BE2C (cell line): ENCODE measurements around the gene GLB1L2.

ENCODE experiments used
- DNase-seq: peaks from one replicate; pipeline ENCODE4 v3.0.0-alpha.2; 2020
- H3K27me3 ChIP-seq: fragments of 250-450 bp; sonication (Bioruptor Pico); 2 replicates; pipeline ENCODE4 v1.5.1; 2020; ENCODE audit warnings: mild to moderate bottlenecking
- H3K36me3 ChIP-seq: fragments of 250-450 bp; sonication (Bioruptor Pico); 2 replicates; pipeline ENCODE4 v1.5.1; 2020; ENCODE audit warnings: mild to moderate bottlenecking
- H3K4me1 ChIP-seq: fragments of 250-450 bp; sonication (Bioruptor Pico); 2 replicates; pipeline ENCODE4 v1.5.1; 2020
- H3K4me3 ChIP-seq: 2 replicates; pipeline ENCODE4 v1.5.1; 2011; ENCODE audit warnings: low read depth, low read length
- H3K9me3 ChIP-seq: fragments of 250-450 bp; sonication (Bioruptor Pico); 2 replicates; pipeline ENCODE4 v1.5.1; 2020
- TF ChIP-seq, protein P1 (sequence below): IDR thresholded peaks from 2 replicates; pipeline ENCODE4 v1.5.1; 2012; ENCODE audit warnings: mild to moderate bottlenecking, low read depth, low read length

Gene GLB1L2

DNA sequence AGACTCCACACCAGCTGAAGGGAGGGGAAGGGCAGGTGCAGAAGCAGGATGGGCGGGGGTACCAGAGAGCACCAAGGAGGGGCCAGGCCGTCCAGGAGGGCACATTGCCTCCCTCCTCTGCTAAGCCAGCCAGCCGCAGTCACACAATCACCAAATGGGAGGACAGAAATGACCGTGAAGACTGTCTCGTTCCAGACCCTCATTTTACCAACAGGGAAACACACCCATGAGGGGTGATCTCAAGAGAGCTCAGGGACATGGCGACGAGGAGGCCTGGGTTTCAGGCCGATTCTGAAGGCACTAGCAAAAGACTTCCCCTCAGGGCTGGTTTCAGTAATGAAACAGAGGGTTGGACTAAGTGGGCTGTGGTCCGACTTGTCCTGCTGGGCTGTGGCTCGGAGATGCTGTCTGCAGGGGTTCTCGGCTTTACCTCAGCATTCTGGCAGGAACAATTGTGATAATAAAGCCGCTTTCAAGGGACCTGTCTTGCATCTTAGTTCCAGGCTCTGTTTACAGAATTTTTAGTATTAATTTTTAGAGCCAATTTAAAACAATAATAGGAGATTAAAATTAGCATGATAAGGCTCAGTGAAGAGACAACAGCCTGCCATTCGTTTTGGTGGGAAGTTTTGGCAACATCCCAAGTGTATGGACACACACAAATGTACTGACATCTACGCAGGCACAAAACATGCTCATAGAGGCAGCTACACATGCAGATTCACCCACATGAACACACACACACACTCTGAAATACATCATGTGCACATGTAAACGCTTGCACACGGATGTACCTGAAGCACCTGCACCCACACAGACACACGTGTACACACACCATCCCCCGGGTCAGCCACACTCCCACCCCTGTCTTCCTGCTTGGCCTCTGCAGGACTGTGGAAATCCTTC, 82.3 kb downstream of the GLB1L2 start:
- Histone ChIP-seq H3K36me3 (no peaks in the 10 kb centered on the region), H3K4me1 (peaks cover 43% of the 10 kb centered on the region), H3K27me3 (peaks cover 34% of the 10 kb centered on the region), H3K4me3 (peak overlapping the region; percentile 36), H3K9me3 (no peaks in the 10 kb centered on the region)
- TF ChIP-seq, protein P1, sequence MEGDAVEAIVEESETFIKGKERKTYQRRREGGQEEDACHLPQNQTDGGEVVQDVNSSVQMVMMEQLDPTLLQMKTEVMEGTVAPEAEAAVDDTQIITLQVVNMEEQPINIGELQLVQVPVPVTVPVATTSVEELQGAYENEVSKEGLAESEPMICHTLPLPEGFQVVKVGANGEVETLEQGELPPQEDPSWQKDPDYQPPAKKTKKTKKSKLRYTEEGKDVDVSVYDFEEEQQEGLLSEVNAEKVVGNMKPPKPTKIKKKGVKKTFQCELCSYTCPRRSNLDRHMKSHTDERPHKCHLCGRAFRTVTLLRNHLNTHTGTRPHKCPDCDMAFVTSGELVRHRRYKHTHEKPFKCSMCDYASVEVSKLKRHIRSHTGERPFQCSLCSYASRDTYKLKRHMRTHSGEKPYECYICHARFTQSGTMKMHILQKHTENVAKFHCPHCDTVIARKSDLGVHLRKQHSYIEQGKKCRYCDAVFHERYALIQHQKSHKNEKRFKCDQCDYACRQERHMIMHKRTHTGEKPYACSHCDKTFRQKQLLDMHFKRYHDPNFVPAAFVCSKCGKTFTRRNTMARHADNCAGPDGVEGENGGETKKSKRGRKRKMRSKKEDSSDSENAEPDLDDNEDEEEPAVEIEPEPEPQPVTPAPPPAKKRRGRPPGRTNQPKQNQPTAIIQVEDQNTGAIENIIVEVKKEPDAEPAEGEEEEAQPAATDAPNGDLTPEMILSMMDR, result no peak
- peak; percentile 52 for DNase-seq

DNA sequence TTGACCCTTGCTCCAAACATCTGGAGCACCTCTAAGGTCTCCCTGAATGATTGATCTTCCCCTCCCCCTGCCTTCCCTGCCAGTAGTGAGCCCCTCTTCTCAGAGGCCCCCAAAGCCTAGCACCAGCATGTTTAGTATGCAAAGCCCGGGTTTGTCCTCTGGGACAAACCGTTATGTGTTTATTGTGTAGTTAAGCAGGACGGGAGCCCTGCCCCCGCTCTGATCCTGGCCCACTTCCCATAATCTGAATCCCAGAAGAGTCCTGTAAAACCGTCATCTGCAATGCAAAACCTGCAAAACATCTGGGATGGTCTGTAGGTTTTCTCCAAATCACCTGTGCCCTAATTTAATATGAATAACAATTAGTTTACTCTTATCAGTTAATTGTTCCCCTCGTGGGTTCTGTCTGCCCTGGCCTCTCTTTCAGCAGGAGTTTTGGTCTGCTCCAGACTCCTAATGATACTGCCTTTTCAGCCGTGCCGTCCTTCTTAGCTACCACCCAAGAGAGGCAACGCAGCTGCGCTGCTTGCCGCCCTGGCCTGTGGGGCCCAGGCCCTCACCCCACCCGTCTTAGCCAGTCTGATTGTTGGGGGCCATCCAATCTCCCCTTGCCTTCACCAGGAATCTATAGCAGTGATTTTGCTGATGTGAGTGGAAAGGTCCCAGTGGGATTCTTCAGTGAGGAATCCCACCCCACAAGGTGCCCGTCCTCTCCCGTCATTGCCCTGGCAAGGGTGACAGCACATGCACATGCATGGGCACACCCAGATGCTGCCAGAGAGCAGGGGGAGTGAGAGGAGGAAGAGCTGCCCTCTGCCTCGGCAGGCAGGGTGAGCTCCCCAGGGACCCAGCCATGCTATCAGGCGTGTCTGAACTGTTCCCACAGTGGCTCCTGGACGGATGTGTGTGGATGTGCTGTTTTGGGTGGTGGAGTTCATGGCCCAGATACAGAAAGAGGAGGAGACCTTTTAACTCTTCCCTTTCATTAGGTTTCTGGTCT, 83.3 kb downstream of the GLB1L2 start:
- DNase-seq, result peak; percentile 75
- Histone ChIP-seq H3K4me3 (peak overlapping the region; percentile 36), H3K27me3 (peaks cover 25% of the 10 kb centered on the region), H3K9me3 (no peaks in the 10 kb centered on the region), H3K4me1 (peaks cover 43% of the 10 kb centered on the region), H3K36me3 (no peaks in the 10 kb centered on the region)
- TF ChIP-seq, protein P1, result no peak

DNA sequence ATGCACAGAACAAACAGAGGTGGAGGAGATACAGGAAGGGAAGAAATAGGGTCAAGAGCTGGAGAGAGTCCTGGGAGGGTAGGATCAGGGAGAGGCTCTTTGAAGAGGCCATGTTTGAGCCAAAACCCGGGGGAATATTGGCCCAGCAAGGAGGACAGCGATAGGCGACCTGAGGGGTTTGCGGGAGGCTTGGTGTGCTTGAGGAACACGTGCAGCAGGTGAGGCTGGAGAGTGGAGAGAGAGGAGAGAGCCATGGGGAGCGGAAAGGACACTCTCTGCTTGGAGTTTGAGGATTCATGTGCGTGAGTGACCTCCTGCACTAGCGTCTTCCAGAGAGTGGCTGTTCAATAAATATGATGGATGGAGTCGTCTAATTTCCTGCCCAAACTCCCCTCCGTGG, 84.9 kb downstream of the GLB1L2 start:
- Histone ChIP-seq H3K4me3 (no peak overlapping the region), H3K36me3 (no peaks in the 10 kb centered on the region), H3K9me3 (no peaks in the 10 kb centered on the region), H3K4me1 (peaks cover 43% of the 10 kb centered on the region), H3K27me3 (peaks cover 9% of the 10 kb centered on the region)
- TF ChIP-seq, protein P1, result no peak
- DNase-seq, result no peak

DNA sequence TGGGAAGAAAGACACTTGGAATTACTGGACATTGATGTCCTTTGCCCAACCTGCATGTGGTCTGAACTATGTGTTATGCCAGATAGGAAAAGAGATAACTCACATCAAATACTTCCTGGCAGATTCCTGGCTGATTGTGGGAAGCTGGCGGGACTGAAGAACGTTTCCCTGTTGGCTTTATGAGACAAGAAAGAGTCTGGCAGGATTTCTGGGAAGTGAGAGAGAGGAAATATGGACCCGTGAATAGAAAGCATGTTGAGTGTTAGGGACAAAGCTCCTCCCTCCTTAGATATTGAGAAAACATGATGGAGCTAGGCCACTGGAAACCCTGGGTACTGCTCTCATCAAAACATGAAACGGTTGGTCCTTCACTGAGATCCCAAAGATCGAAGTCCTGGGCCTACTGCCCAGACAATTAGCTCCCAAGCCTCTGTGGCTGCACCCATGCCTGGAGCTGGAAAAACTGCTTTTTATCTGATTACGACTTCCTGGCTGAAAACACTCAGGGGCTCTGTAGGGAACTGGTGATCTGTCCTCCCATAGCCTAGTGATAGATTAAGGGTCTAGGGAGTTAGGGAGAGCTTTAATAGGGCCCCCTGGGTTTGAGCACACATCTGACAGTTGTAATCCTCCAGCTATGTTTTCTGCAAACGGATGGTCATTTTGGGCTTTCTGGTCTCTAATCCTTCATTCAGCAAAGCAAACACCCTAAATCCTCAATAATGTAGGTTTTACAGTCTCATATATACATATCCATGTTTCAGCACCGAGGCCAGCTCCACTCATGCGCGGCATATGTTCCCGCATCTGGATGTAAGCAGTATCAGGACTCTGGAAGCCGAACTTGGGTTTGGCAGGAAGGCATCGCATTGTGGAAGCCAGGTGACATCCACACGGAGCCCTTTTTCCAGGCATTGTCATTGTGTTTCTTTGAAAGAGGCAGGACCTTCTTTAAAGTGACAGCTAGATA, 86.4 kb downstream of the GLB1L2 start:
- Histone ChIP-seq H3K36me3 (no peaks in the 10 kb centered on the region), H3K4me1 (peaks cover 42% of the 10 kb centered on the region), H3K27me3 (peaks cover 2% of the 10 kb centered on the region), H3K9me3 (no peaks in the 10 kb centered on the region), H3K4me3 (no peak overlapping the region)
- TF ChIP-seq, protein P1, result no peak
- peak; percentile 40 for DNase-seq

DNA sequence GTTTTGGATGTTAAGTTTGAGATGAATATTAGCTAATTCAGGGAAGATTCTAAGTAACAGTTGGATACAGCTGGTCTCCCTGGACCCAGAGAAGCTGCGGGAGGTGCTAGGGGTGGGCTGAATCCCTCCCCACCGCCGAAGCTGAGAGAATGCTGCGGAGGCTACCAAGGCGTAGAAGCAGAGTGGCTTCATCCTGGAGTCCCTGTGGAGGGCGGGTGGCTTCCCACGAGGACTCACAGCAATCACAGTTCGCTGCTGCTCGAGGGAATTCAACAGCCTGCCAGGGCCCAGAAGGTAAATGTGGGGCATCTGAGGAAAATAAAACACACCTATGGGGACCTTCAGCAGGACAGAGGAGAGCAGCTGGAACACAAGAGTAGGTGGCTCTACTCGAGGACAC, 91.3 kb downstream of the GLB1L2 start:
- H3K36me3 ChIP-seq, result no peaks in the 10 kb centered on the region
- DNase-seq, result no peak
- H3K9me3 ChIP-seq, result no peaks in the 10 kb centered on the region
- peaks cover 7% of the 10 kb centered on the region for H3K4me1 ChIP-seq
- TF ChIP-seq, protein P1, result no peak
- H3K4me3 ChIP-seq, result no peak overlapping the region
- H3K27me3 ChIP-seq, result no peaks in the 10 kb centered on the region
